DMS79 (cell line): ENCODE measurements around the gene CHURC1.

Source experiments
- DNase-seq: peaks from one replicate; lab custom pipeline; 2025; lab: John Stamatoyannopoulos, UW

Gene CHURC1

DNA sequence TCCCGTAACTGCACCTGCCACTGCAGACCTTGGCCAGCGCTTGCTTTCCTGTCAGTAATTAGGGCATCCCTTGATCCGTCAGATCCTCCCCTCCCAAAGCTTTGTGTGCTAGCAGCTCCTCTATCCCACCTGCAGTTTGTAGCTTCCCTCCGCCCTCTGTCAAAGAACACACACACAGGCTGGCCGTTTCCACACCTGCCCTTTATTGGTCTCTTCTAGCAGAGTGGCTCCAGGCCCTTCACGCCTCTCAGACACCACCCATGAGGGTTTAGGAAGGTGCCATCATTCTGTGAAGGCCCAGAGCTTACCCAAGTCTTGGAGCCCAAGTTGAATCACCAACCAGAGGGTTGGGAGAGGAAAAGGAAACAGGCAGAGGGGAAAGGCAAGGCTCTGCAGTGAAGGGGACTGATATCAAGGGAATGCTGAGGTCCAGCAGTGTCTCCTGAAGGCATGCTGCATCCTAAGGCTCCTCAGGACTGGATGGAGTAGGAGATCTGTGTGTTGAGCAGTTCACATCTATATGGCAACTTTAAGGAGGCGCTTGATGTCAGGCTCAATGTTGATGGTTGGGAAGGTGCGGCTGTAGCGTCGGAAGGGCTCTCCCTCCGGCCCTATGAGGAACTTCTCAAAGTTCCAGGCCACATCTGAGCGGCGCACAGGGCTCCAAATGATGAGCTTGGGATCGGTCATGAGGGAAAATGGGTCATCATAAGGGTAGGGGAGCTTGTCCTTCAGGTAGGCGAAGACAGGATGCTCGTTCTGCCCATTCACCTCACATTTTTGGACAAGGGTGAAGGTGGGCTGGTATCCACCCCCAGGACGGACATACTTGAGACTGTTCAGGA is 24.9 kb downstream of the CHURC1 start:
- no peak for DNase-seq

DNA sequence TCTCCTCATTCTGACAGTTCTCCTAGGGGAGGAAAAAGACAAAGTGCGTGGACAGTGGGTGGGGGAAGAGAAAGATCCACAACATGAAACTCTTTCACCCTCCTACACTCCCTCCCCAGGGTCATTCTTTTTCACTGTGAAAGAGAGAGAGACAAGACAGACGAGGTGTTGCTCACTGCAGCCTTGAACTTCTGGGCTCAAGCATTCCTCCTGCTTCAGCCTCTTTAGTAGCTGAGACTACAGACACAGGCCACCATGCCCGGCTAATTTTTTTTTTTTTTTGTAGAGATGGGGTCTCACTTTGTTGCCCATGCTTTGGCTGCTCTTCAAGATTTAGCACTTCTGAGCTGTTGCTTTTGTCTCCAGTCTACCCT is 25.5 kb downstream of the CHURC1 start:
- no peak for DNase-seq

DNA sequence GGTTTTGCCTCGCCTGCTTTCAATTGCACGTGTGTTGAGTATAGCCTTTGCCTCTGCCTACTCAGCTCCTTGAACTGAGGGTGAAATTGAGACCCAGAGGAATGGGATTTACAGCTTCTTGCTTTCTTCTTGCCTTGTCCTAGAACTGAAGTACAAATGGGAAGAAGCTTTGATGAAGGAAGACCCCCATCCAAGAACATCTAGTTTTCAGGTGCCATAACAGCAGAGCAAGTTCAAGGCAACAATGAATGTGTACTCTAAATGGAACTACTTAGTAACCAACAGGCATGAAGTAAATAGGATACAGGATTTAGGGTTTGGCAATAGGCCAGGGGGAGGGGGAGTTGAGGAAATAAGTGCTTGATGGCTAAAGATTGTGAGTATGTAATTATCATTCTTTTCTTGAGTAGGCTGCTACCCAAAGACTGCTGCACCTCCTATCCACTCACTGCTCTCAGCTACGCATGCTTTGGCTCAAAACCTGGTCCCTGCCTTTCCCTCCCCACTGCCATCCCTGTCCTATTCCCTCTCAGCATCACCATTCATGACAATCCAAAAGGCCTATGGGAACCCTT is 26.2 kb downstream of the CHURC1 start:
- peak; percentile 71 for DNase-seq

DNA sequence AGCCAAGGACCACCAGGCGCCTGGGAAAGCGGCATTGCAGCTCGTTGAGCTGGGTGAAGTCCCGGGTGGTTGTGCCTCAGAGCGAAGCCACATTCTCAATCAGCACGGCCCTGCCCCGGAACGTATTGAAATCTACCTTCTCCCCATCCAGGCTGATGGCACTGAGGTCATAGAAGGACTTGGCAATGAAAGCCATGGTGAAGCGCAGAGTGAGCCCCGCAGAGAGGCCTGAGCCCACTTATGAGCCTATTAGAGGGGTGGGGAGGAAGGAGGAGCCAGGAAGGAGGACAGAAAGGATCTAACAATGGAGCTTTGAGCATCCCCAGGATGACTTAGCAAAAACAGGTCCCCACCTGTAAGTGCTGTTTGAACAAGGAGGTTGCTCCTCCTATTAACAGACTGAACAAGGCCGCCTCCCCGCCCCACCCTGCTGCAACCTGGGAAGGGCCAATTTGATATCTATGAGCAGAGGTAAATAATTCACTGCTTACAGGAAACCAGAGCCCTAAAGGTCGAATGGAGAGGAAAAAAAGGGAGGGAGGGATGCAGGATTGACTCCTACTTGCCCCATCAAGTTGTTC is 28.4 kb downstream of the CHURC1 start, which contains the start of gene GPX2:
TSS of gene GPX2 (minus strand) at position 215 of the 581 bp plus-strand sequence. CDS start at position 196, 19 bp downstream.
- peak; percentile 100 for DNase-seq

DNA sequence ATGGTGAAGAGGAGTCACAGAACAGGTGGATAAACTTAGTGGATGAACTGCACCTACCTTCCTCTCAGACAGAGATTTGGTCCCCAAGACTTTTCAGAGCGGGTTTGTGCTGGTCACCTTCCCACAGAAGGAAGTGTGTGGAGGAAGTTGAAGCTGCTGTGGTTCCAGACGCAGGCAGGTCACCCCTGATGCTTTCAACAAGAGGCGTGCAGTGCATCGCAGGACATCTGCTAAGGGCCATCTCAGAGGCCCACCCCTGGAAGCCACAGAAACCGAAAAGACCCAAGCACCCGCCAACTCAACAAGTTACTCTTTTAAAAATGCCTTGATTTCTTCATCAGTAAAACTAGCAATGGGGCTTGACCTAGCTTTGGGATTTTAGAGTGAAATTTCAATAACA is 29.3 kb downstream of the CHURC1 start:
- no peak for DNase-seq

DNA sequence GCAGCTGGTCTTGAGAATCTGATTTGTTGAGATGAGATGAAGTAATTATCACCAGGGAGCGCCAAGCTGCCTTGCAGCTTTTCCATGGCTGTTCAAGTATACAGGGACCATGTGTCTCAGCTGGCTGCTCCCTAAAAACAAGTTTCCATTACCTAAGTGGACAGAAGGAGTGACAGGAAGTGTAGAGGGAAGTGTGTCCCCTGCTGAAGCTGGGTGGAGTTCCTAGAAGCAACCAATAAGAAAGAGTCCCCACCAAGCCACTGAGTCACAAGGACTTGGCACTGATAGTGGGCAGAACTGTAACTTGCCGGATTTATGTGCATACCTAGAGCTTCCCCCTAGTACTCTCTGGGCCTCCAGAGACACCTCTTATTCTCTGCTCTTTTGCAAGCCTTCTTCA is 29.8 kb downstream of the CHURC1 start:
- no peak for DNase-seq

DNA sequence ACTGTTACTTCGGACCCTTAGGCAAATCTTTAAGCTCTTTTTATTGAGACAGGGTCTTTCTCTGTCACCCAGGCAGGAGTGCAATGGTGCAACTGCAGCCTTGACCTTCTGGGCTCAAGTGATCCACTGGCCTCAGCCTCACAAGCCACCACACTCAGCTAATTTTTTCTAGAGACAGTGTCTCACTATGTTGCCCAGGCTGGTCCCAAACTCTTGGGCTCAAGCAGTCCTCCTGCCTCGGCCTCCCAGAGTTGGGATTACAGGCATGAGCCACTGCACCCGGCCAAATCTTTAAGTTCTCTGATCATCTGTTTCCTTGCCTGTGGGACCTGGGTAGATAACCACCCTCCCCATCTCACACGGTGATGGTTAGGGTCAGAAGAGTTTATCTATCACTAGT is 30.6 kb downstream of the CHURC1 start:
- DNase-seq = no peak

DNA sequence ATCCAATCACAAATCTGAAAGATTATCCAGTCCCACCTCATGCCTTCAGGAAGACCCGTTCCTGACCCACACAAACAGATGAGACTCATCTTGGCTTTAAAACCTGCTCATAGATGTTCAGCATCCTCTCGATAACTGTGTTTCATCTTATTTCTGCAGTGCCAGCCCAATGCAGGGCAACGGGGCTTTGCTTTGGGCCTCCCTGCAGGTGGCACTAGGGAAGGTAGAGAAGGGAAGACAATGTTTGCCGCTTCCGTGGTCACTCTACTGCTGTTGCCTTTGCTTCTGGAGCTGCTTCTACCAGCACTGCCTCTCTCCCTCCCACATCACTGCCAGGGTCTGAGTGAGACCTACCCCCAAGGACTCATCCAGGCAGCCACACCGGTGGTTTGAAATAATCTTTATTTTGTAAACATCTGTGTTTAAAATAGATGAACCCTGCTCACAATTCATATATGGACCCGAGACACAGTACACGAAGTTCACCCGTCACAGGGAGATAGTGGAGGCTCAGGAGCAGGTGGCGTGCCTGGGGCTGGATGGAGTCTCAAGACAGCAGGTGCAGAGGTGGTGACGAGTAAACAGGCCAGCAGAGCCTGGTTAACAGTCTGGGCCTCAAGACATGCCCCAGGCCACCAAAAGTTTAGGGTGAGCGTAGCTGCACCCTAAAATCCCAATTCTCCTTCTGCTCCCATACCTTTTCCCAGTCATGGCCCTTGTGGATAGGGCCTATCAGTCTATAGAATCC is 31.4 kb downstream of the CHURC1 start:
- no peak for DNase-seq

DNA sequence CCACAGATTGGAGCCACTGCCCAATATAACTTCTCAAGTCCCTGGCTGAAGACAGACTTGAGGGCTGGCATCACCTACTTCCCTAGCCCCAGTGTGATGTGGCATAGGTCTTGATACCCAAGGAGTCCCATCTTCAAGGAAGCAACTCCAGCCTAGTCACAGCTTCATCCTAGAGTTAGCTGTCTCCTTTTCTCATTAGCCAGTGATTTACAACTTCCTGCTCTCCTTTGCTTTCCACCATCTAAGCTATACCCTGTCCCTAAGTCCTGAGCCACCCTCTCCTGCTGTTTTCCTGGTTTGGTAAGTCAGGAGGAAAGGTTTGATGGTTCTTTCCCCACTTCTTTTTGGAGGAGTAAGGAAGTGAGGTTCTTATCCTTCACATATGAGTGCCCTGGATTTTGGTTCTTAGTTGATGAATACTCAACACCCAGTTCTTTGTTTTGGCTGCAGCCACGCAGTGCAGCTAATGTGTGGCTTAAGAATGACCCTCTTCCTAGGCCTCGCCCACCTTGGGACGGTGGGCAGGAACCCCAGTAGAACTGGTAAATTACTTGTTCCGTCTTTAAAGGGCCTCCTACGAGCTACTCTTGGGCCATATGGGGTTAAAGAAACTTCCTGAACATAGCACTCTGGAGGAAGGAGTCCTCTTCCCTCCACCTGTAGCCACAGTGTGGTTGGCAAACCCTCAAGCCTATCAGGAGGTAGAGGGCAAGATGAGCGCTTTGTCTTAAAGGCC is 32.2 kb downstream of the CHURC1 start:
- no peak for DNase-seq

DNA sequence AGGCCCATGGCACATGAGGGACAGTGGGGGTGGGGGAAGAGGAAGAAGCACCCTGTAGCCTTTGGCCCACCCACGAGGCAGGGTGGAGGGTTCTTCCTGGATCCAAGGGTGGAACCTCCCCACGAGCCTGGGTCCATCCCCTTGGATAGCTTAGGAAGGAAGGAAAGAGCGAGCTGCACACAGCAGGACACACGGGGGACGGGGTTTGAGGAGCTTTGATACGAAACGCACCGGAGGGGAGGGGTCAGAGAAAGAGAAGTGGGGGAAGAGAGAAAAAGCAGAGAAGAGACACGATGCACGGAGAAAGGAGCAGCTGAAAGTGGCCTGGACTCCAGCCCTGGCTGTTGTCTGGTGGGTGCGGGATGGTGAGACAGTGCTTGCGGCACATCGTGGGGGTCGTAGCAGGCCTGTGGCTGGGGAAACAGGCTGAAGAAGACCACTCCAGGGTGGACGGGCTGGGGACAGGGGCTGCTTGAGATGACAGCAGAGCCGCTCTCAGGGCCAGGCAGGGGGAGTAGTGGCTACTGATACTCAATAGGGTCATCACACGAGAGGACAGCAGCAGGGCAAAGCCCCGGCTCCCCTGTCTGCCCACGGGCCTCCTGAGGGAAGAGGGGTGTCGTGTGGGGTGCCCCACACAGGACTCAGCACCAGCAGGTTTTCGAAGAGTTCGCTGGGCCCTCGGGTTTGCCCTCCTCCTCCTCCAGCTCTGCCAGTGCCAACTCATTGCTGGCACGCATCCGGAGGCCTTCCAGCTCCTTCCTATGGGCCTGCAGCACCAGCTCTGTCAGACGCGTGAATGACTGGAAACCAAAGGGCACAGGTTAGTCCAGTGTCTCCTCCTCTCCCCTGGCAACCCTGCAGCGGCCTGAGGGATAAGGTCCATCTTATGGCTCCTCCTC is 33.7 kb downstream of the CHURC1 start:
- DNase-seq = no peak

DNA sequence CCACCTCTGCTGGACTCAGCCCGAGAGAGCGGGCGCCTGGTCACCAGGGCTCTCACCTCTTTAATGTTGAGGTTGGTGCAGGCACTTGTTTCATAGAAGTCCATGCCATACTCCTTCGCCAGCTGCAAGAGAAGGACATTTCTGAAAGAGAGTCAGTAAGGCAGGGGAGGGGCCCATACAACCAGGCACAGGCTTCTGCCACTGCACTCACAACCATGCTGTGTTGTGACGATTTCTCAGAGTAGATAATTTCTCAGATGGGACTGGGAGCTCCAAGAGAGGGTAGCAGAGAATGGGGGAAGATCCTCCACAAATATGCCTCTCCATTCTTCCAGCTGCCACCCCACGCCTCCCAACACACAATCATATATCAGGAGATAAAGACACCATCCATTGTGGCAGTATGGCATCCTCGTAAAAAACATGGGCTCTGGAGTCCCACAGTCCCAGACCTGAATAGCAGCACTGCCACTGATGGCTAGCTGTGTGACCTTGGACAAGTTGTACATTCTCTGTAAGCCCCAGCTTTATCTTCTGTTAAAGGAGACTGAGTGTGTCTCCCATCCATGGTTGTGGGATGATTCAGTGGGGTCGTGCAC is 34.5 kb downstream of the CHURC1 start:
- no peak for DNase-seq

DNA sequence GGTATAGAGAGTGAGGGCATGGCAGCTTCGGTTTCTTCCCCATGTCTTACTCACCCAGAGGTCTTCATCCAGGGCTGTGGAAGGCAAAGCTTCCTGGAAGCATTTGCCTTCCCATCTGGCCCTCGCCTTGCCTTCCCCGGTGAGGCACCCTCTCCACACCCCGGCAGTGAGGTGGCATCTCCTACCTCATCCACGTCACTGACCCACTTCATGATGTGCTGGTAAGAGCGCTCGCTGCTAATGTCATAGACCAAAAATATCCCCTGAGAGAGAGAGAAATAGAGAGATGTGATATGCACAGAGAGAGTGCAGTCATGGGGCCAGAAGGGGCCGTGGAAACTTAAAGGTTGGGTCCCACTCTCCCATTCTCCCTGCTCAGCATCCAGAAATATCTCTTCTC is 36.6 kb downstream of the CHURC1 start:
- DNase-seq = no peak

DNA sequence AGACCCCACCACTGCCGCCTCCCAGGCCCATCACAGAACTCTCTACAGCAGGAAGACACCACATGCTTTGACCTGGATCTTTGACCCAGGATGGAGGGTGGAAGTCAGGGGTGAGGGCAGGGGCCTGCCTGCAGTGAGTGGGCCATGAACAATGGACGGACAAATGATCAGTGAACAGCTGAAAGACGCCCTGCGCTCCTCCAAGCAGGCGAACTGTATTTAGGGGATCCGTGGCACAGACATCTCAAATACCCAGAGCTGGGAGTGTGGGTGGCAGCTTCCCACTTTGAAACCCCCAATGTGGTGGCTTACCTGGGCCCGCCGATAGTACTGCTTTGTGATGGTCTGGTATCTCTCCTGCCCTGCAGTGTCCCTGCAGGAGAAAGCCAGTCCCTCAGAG is 37.0 kb downstream of the CHURC1 start:
- no peak for DNase-seq

DNA sequence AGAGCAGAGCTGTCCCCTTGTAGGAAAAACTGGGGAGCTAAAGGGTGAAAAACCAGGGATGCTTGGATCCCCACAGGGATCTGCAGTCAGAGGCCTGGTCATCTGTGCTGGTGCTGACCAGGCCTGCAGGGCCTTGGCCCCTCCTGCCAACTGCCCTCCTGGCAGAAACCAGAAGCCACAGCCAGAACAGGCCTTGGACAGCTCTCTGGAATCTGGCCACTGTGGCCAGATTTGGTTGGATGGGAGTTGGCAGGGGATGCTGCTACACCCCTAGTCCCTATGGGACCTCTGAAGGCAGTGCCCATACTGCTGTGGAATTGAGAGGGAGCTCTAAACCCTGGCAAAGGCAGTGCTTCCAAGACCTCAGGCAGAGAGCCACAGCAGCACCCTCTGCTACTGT is 37.5 kb downstream of the CHURC1 start:
- DNase-seq = no peak

DNA sequence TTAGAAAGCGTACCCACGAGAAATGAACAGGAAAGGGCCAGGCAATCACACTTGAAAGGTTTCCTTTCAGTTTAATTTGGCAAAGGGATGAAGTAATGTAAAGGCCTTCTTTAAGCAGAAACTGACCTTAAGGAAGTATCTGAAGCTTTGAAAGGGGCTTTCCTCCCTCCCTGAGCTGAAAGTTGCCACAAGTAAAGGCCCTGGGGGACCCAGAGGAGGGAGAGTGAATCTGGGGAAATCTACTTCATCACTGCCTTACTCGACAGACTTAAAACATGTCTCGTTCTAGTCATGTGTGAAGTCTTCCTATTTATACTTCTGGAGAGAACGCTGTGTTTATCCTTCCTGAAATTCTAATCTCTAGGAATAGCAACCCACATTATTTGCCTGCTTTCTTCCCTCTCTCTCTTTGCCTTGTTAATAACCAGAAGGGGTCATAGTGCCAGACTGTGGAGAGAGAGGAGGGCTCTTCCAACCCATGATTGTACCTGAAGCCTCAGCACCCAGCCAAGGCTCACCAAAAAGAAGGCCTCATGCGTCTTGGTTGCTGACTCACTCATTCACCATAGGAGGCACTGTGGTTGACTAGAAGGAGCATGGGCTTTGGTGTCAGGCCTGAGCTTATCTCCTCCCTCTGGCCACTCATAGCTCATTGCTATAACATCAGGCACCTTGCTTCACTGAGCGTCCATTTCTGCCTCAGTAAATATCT is 38.5 kb downstream of the CHURC1 start:
- no peak for DNase-seq

DNA sequence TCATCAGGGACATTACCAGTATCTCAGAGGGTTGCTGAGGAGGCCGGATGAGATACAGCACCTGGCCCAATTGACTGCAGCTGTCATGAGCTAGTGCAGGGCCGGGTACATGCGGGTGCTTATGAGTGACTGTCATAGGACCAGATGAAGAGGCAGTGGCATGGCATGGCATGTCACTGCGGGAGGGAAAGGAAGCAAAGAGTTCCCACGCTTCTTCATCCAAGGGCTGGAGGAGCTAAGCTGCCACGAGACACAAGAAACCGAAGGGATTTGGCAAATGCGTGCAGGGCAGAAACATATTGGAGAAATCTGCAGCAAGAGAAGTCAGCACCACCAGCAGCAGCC is 39.0 kb downstream of the CHURC1 start:
- no peak for DNase-seq

DNA sequence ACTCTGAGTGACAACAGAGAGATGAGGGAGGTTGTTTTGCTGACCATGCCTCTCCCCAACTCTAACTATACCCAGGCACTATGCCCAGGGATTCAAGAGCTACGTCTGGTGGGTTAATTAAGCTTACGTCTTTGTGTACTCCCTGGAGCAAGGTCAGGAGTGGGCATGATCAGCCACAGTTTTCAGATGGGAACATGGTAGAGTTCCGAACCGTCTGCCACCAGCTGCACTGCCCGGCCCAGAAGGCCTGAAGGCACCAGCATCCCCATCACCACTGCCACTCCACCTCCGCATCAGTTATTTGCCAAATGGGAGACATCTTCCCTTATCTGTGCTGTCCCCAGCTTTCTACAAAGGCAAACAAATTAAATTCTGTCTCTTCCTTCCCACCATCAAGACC is 39.4 kb downstream of the CHURC1 start:
- no peak for DNase-seq

DNA sequence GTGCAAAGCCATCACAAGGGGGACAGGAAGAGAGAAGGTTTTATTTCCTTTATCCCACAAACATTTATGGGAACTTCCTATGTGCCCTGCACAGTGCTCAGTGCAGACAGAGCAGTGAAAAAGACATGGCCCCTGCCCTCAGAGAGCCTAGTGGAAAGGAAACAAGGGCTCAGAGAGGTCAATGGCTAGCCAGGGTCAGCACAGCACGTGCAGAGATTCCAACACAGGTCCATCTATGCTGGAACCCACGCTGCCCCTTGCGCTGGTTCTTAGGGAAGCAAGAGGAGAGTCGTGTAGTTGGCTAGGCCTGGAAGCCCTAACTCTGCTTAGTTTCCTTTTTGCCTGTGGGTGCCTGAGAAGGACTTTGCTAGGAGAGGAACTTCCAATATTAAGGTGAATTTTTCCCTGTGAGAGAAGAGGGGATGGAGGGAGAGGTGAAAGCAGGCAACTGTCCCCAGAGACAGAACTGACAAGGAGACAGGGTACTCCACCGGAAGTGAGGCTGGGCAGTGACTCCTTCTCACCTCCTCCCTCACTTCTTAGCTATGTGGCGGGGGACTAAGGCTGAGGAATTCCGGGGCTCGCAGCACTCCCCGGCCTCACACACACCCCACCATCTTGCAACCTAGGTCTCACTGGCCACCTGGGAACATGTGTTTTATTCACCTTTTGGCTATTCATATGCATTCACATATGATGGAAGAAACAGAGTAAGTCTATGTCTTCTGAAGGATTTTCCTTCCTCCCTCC is 40.4 kb downstream of the CHURC1 start:
- no peak for DNase-seq

DNA sequence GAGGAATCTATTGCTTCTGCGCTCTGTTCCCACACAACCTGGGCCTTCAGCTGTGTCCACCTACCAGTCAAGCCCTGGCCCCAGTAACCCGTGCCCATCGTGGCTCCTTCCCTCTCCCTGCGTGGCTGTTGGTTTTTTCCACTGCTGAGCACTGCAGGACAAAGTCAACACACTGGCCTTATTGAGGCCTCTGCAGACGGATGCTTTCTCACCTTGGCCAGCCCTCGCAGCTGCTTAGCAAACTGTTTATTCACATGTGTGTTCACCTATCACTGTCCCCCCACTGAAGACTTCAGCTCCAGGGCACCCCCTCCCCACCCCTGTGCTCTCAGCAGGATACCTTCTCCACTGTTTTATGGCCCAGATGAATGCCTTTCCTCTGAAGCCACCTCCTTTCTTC is 41.0 kb downstream of the CHURC1 start:
- no peak for DNase-seq
